ENCODE results near the gene NEK4. TPM values are rescaled to one million over a fixed set of nuclear protein-coding genes. Genes with fewer than 3 reads are reported as not detected.

Gene NEK4
- total RNA-seq, 1 donor from 2014 or later, result 52.3 TPM

- Mint-ChIP-seq H3K4me1 (peaks cover 20% of the 10 kb centered on the region), H3K9me3 (no peaks in the 10 kb centered on the region)
Measured at GRCh38 chr3:52790337-52790736, 19.6 kb upstream of the NEK4 start.

GRCh38 chr3:52789746-52790040, 19.0 kb upstream of the NEK4 start:
- no peaks in the 10 kb centered on the region for H3K36me3 Mint-ChIP-seq (ENCODE audit: low read depth)
- TF ChIP-seq CTCF (conservative IDR thresholded peaks at IDR 0.05), result no peak
- H3K4me1 Mint-ChIP-seq, result peaks cover 17% of the 10 kb centered on the region
- DNase-seq (ENCODE audit: low read depth, low spot score), result no peak
- H3K27me3 Mint-ChIP-seq (ENCODE audit: low read depth), result no peaks in the 10 kb centered on the region
- H3K27ac Mint-ChIP-seq (ENCODE audit: unreplicated experiment), result no peak overlapping the region
- no peak overlapping the region for H3K4me3 Mint-ChIP-seq
- H3K9me3 Mint-ChIP-seq, result no peaks in the 10 kb centered on the region

More at GRCh38 chr3:52790337-52790736, 19.6 kb upstream of the NEK4 start:
- Mint-ChIP-seq H3K27ac (ENCODE audit: unreplicated experiment) (peak overlapping the region; percentile 35), H3K36me3 (ENCODE audit: low read depth) (no peaks in the 10 kb centered on the region), H3K4me3 (no peak overlapping the region), H3K27me3 (ENCODE audit: low read depth) (no peaks in the 10 kb centered on the region)
- TF ChIP-seq CTCF (conservative IDR thresholded peaks at IDR 0.05), result no peak
- no peak for DNase-seq (ENCODE audit: low read depth, low spot score)

GRCh38 chr3:52788890-52789745, 18.4 kb upstream of the NEK4 start:
- Mint-ChIP-seq H3K27me3 (ENCODE audit: low read depth) (no peaks in the 10 kb centered on the region), H3K4me1 (peaks cover 11% of the 10 kb centered on the region), H3K4me3 (no peak overlapping the region), H3K9me3 (no peaks in the 10 kb centered on the region), H3K27ac (ENCODE audit: unreplicated experiment) (peak overlapping the region; percentile 94), H3K36me3 (ENCODE audit: low read depth) (no peaks in the 10 kb centered on the region)
- TF ChIP-seq CTCF (conservative IDR thresholded peaks at IDR 0.05), result no peak
- no peak for DNase-seq (ENCODE audit: low read depth, low spot score)

GRCh38 chr3:52787672-52788625, 17.2 kb upstream of the NEK4 start:
- H3K9me3 Mint-ChIP-seq, result no peaks in the 10 kb centered on the region
- H3K4me3 Mint-ChIP-seq, result no peak overlapping the region
- H3K4me1 Mint-ChIP-seq, result peaks cover 7% of the 10 kb centered on the region
- no peaks in the 10 kb centered on the region for H3K27me3 Mint-ChIP-seq (ENCODE audit: low read depth)
- DNase-seq (ENCODE audit: low read depth, low spot score), result no peak
- no peak overlapping the region for H3K27ac Mint-ChIP-seq (ENCODE audit: unreplicated experiment)
- no peak for TF ChIP-seq CTCF (conservative IDR thresholded peaks at IDR 0.05)
- no peaks in the 10 kb centered on the region for H3K36me3 Mint-ChIP-seq (ENCODE audit: low read depth)

- Mint-ChIP-seq H3K4me1 (peaks cover 7% of the 10 kb centered on the region), H3K27me3 (ENCODE audit: low read depth) (peaks cover 5% of the 10 kb centered on the region), H3K9me3 (no peaks in the 10 kb centered on the region), H3K27ac (ENCODE audit: unreplicated experiment) (no peak overlapping the region), H3K4me3 (no peak overlapping the region), H3K36me3 (ENCODE audit: low read depth) (no peaks in the 10 kb centered on the region)
- DNase-seq (ENCODE audit: low read depth, low spot score), result no peak
- no peak for TF ChIP-seq CTCF (conservative IDR thresholded peaks at IDR 0.05)
Measured at GRCh38 chr3:52787246-52787645, 16.5 kb upstream of the NEK4 start.
